AG04450 (cell line): ENCODE measurements around the gene CTXN1. TPM values are rescaled to one million over a fixed set of nuclear protein-coding genes. Genes with fewer than 3 reads are reported as not detected.

Source experiments
- CTCF ChIA-PET: fragments of 300-600, 350-600 bp; formaldehyde crosslinking; extraction: SDS; loops from one replicate; lab custom pipeline; 2022; ENCODE audit warnings: antibody characterized with exemption, inconsistent platforms; lab: Charles Lee
- POLR2A ChIA-PET: fragments of 350-600 bp; formaldehyde crosslinking; extraction: SDS; loops from one replicate; lab custom pipeline; 2021; ENCODE audit warnings: antibody characterized with exemption, inconsistent platforms; lab: Yijun Ruan, JAX
- DNase-seq: peaks from one replicate; pipeline ENCODE4 v3.0.0-alpha.2; 2011; ENCODE audit warnings: low read depth, low spot score
- H3K27ac ChIP-seq: one replicate; pipeline ENCODE4 v1.5.1; 2012; ENCODE audit warnings: low read depth, low read length, control low read depth
- H3K27me3 ChIP-seq: one replicate; pipeline ENCODE4 v1.6.0; 2012; ENCODE audit warnings: low read length; ENCODE audit not compliant: control insufficient read depth, insufficient read depth
- H3K4me3 ChIP-seq: 2 replicates; pipeline ENCODE4 v1.5.1; 2011; ENCODE audit warnings: mild to moderate bottlenecking, low read depth, low read length, control low read depth
- H3K9me3 ChIP-seq: 2 replicates; pipeline ENCODE4 v1.5.1; 2012; ENCODE audit warnings: low read length; ENCODE audit not compliant: control insufficient read depth, insufficient read depth
- polyA plus RNA-seq: library from polyadenylated mRNA; depleted of rRNA; stranded (reverse); fragments of >200 nt; gene quantifications from 2 replicates; pipeline ENCODE4 v1.2.3, GENCODE V29; 2011
- TF ChIP-seq, protein P1 (sequence below): IDR thresholded peaks from 2 replicates; pipeline ENCODE4 v1.5.1; 2011; ENCODE audit warnings: low read depth, low read length, control low read depth, inconsistent platforms

CTXN1 gene
- polyA plus RNA-seq, 1 experiment = 0.95 TPM

GRCh38 chr19:7942981-7943443, 17.1 kb upstream of the CTXN1 start:
- Histone ChIP-seq H3K9me3 (peaks cover 3% of the 10 kb centered on the region; the same call in 1 of the 2 replicates), H3K27me3 (no peaks in the 10 kb centered on the region), H3K27ac (peak overlapping the region; percentile 93), H3K4me3 (peak overlapping the region; percentile 96)
- DNase-seq = no peak
- ChIA-PET POLR2A (interaction anchor here (0.7 to 2.4 kb wide), 7 partner anchors 13 to 212 kb away, joined by 3 to 22 read pairs (median 6); partner anchors contain the start of genes ELAVL1 and MAP2K7), CTCF (interaction anchor here (0.6 to 3.9 kb wide), 23 partner anchors 8 to 841 kb away, joined by 3 to 57 read pairs (median 8); partner anchors contain the start of genes LRRC8E, MAP2K7 and SNAPC2)
- TF ChIP-seq, protein P1, sequence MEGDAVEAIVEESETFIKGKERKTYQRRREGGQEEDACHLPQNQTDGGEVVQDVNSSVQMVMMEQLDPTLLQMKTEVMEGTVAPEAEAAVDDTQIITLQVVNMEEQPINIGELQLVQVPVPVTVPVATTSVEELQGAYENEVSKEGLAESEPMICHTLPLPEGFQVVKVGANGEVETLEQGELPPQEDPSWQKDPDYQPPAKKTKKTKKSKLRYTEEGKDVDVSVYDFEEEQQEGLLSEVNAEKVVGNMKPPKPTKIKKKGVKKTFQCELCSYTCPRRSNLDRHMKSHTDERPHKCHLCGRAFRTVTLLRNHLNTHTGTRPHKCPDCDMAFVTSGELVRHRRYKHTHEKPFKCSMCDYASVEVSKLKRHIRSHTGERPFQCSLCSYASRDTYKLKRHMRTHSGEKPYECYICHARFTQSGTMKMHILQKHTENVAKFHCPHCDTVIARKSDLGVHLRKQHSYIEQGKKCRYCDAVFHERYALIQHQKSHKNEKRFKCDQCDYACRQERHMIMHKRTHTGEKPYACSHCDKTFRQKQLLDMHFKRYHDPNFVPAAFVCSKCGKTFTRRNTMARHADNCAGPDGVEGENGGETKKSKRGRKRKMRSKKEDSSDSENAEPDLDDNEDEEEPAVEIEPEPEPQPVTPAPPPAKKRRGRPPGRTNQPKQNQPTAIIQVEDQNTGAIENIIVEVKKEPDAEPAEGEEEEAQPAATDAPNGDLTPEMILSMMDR = no peak

- H3K9me3 ChIP-seq = peaks cover 3% of the 10 kb centered on the region; the same call in 1 of the 2 replicates
- POLR2A ChIA-PET = interaction anchor here (0.6 kb wide), 1 partner anchor 507 kb away, joined by 4 read pairs; no protein-coding TSS in a partner anchor
- TF ChIP-seq, protein P1 = no peak
- no peak overlapping the region for H3K27ac ChIP-seq
- CTCF ChIA-PET = interaction anchor here (0.8 to 3.9 kb wide), 5 partner anchors 13 to 310 kb away, joined by 3 to 57 read pairs (median 39); no protein-coding TSS in a partner anchor
- peak overlapping the region; percentile 96 for H3K4me3 ChIP-seq
- DNase-seq = no peak
- H3K27me3 ChIP-seq = no peaks in the 10 kb centered on the region
These were observed 16.1 kb upstream of the CTXN1 start for GRCh38 chr19:7941895-7942596.

DNA sequence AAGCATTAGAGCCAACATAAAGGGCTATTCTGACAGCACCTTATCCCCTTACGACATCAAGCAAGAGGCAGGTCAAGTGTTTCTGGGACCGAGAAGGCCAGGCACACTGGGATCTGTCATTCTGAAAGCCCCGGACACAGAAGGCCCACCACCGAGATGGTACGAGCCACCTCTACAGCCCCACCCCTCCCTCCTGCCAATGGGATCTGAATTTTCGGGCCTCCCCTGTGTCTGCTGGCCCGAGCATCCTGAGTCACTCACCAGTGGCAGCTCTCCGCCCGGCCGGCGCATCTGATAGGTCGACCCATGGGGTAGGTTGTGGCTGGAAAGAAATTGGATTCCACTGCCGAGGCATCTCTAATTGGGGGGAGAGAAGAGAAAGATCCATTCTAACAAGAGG, 14.9 kb upstream of the CTXN1 start:
- TF ChIP-seq, protein P1 = no peak
- H3K27ac ChIP-seq = no peak overlapping the region
- CTCF ChIA-PET = no interaction called here
- POLR2A ChIA-PET = interaction anchor here (0.6 kb wide), 1 partner anchor 642 kb away, joined by 3 read pairs; no protein-coding TSS in a partner anchor
- DNase-seq = no peak
- no peak overlapping the region for H3K4me3 ChIP-seq
- H3K9me3 ChIP-seq = peaks cover 3% of the 10 kb centered on the region; the same call in 1 of the 2 replicates
- no peaks in the 10 kb centered on the region for H3K27me3 ChIP-seq

GRCh38 chr19:7934766-7935165, 8.8 kb upstream of the CTXN1 start:
- H3K27me3 ChIP-seq = no peaks in the 10 kb centered on the region
- no peak overlapping the region for H3K27ac ChIP-seq
- DNase-seq = no peak
- POLR2A ChIA-PET = interaction anchor here (1.1 kb wide), 1 partner anchor 14 kb away, joined by 3 read pairs; no protein-coding TSS in a partner anchor
- H3K4me3 ChIP-seq = no peak overlapping the region
- TF ChIP-seq, protein P1 = no peak
- H3K9me3 ChIP-seq = no peaks in the 10 kb centered on the region; the same call in 1 of the 2 replicates
- CTCF ChIA-PET = interaction anchor here (3.2 kb wide), 1 partner anchor 9 kb away, joined by 12 read pairs; the partner anchor contains the start of gene TIMM44
